Activated T-helper 2 cell treated with anti-CD3 and anti-CD28 coated beads, Interferon-gamma antibody, Interleukin-2, Interleukin-4, amounts not matched to agents 10 μg/mL and 5 μg/mL and 100 μg/mL, durations not matched to agents 14 hours and 24 hours and 36 hours (primary cell): Measurements from ENCODE around the gene CMTR1. TPM values are rescaled to one million over a fixed set of nuclear protein-coding genes. Genes with fewer than 3 reads are reported as not detected.
"Not testable (repeated sequence)": the region's sequence is repeated elsewhere in the genome, so short reads cannot be mapped to it uniquely, and the experiment has no call there.

Experiments used
- DNase-seq: peaks from one replicate; pipeline ENCODE4 v3.0.0; 2021; ENCODE audit warnings: low spot score
- H3K27ac Mint-ChIP-seq: one replicate; pipeline ENCODE4 v1.8.0; 2021; ENCODE audit warnings: mixed read lengths
- H3K27me3 Mint-ChIP-seq: one replicate; pipeline ENCODE4 v1.8.0; 2021; ENCODE audit warnings: low read depth, mixed read lengths
- H3K36me3 Mint-ChIP-seq: one replicate; pipeline ENCODE4 v1.8.0; 2021; ENCODE audit warnings: low read depth, mixed read lengths
- H3K4me1 Mint-ChIP-seq: one replicate; pipeline ENCODE4 v1.8.0; 2021; ENCODE audit warnings: low read depth, mixed read lengths
- H3K4me3 Mint-ChIP-seq: one replicate; pipeline ENCODE4 v1.8.0; 2021; ENCODE audit warnings: low read depth, mild to moderate bottlenecking, moderate library complexity, mixed read lengths
- H3K9me3 Mint-ChIP-seq: one replicate; pipeline ENCODE4 v1.8.0; 2021; ENCODE audit warnings: mixed read lengths
- intact Hi-C: fragments of 100-400 bp; cut with micrococcal nuclease; formaldehyde crosslinking; loops from one replicate; pipeline ENCODE4 v1.15.1; 2023
- total RNA-seq: library from RNA; stranded (reverse); gene quantifications from 2 replicates; pipeline ENCODE4 v1.2.3, GENCODE V29; 2022

CMTR1 gene
- total RNA-seq, result 51.8 and 55.6 TPM in 2 replicates

- Mint-ChIP-seq H3K27me3 (peaks cover 2% of the 10 kb centered on the region), H3K4me1 (peaks cover 30% of the 10 kb centered on the region), H3K4me3 (peak within 1 kb of the TSS; percentile 95), H3K27ac (peak within 1 kb of the TSS; percentile 99), H3K36me3 (peaks cover 24% of the 10 kb centered on the region), H3K9me3 (no peaks in the 10 kb centered on the region)
- peak; percentile 99 for DNase-seq
- intact Hi-C loops, result loop anchor here (5.0 to 10.0 kb wide), 3 partner anchors 48 to 259 kb away; partner anchors contain the start of gene CCDC167
Measured at GRCh38 chr6:37432916-37433656, at the start of gene CMTR1. Gene CMTR1 (plus strand): TSS chr6:37433221. CDS start chr6:37435630, 2,409 bp downstream.

GRCh38 chr6:37388578-37388977, 44.4 kb upstream of the CMTR1 start:
- intact Hi-C loops, result loop anchor here (10.0 kb wide), 1 partner anchor 46 kb away; the partner anchor contains the start of gene CMTR1
- Mint-ChIP-seq H3K27ac (no peak overlapping the region), H3K4me3 (no peak overlapping the region), H3K4me1 (peaks cover 4% of the 10 kb centered on the region), H3K9me3 (no peaks in the 10 kb centered on the region), H3K36me3 (peaks cover 12% of the 10 kb centered on the region), H3K27me3 (no peaks in the 10 kb centered on the region)
- DNase-seq, result no peak

DNA sequence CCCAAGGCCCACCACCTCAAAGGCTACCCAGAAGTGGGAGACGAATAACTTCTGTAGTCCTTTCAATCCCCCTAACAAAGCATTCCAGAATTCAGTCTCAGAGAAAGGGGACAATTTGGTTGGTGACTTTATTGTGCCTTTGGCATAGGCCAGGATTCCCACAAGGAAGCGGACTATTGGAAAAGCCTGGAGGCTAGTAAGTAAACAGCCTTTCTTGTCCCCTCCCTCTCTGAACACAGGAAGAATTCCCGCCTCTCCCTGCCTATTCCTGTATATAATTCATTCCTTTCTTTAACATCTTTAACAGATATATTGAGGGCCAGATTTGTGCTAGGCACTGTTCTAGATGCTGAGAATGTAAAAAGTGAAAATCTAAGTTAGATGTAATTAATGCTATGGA, 43.2 kb upstream of the CMTR1 start:
- no peaks in the 10 kb centered on the region for H3K9me3 Mint-ChIP-seq
- H3K4me3 Mint-ChIP-seq, result no peak overlapping the region
- H3K36me3 Mint-ChIP-seq, result peaks cover 12% of the 10 kb centered on the region
- intact Hi-C loops, result loop anchor here (10.0 kb wide), 1 partner anchor 45 kb away; the partner anchor contains the start of gene CMTR1
- H3K4me1 Mint-ChIP-seq, result peaks cover 4% of the 10 kb centered on the region
- no peak for DNase-seq
- no peak overlapping the region for H3K27ac Mint-ChIP-seq
- no peaks in the 10 kb centered on the region for H3K27me3 Mint-ChIP-seq

DNA sequence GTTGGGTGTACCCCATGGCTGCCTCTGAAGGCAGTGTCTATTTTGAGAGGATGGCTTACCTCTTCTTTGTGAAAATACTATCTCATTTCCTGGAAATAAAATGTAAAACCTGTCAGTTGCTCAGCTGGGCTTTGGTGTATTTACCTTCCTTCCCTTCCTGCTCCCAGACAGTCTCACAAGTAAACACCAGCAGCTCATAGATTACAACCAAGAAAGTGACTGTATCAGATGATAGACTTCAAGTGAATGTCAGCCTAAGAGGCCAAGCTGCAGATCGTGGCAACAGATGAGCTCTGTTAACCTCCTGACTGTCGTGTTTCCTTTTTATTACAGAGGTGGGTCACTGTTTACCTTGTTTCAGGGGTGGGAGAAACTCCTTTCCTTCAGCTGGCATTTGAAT, 41.9 kb upstream of the CMTR1 start:
- no peak overlapping the region for H3K27ac Mint-ChIP-seq
- DNase-seq, result no peak
- H3K36me3 Mint-ChIP-seq, result peaks cover 9% of the 10 kb centered on the region
- intact Hi-C loops, result no loop called here
- H3K9me3 Mint-ChIP-seq, result no peaks in the 10 kb centered on the region
- H3K4me1 Mint-ChIP-seq, result peaks cover 4% of the 10 kb centered on the region
- no peak overlapping the region for H3K4me3 Mint-ChIP-seq
- H3K27me3 Mint-ChIP-seq, result no peaks in the 10 kb centered on the region

DNA sequence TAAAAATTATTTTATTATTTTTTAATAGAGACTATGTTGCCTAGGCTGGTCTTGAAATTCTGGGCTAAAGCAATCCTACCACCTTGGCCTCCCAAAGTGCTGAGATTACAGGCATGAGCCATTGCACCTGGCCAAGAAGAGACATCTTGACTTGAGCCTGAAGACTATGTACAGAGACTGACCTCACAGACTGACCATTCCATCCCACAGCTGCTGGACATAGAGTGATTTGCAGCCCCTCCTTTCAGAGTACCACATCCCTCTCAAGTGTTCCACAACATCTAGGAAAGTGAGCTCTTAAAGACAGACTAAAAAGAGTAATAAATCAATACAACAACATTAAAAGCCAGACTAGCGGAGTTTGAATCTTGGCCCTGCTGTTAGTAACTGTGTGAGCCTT, 40.2 kb upstream of the CMTR1 start:
- Mint-ChIP-seq H3K27me3 (no peaks in the 10 kb centered on the region), H3K4me1 (peaks cover 4% of the 10 kb centered on the region), H3K4me3 (no peak overlapping the region), H3K9me3 (no peaks in the 10 kb centered on the region), H3K36me3 (peaks cover 6% of the 10 kb centered on the region), H3K27ac (no peak overlapping the region)
- no peak for DNase-seq
- intact Hi-C loops, result no loop called here

DNA sequence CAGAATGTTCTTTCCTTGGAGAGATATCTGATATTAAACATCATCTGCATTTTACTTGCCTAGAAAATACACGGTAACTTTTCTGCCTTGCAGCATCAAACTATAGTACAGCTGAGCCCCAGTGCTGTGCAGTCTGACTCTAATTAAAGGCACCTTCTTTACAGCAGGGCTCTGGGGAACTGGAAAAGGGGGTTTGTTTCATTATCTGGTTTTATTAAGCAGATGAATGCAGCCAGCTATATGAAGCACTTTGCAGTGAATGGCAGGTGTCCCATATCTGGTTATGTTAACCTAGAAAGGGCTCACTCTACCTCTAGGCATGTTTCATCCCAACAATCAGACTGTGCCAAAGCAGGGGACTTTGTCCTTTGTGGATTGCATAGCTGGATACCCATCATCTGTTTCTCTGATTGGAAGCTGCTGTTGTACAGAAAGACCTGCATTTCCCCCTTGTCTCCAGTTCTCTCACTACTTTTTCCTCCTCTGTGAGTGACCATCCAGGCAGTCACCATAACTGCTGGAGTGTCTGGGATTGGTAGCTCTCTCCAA, 39.6 kb upstream of the CMTR1 start:
- DNase-seq, result no peak
- Mint-ChIP-seq H3K27me3 (no peaks in the 10 kb centered on the region), H3K4me1 (peaks cover 4% of the 10 kb centered on the region), H3K27ac (no peak overlapping the region), H3K4me3 (no peak overlapping the region), H3K36me3 (peaks cover 6% of the 10 kb centered on the region), H3K9me3 (no peaks in the 10 kb centered on the region)
- intact Hi-C loops, result no loop called here

DNA sequence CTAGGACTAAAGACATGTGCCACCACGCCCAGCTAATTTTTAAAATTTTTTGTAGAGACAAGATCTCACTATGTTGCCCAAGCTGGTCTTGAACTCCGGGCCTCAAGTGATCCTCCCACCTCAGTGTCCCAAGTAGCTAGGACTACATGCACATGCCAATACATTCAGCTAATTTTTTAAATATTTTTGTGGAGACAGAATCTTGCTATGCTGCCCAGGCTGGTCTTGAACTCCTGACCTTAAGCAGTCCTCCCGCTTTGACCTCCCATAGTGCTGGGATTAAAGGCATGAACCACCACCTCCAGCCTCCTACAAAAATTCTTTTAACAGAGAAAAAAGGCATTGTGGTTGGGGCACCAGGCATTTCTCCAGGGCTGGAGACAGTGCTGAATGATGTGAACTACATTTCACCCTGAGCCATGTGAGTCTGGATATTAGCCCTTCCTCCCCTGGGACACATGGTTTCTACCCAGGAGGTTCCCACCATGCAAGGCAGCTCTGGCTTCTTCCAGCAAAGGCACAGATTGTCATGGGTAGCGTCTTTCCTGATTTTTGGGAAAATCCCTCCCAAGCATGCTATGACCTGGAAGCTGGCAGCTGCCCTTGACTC, 36.3 kb upstream of the CMTR1 start:
- H3K27me3 Mint-ChIP-seq, result peaks cover 11% of the 10 kb centered on the region
- no peaks in the 10 kb centered on the region for H3K9me3 Mint-ChIP-seq
- intact Hi-C loops, result no loop called here
- no peak for DNase-seq
- H3K4me1 Mint-ChIP-seq, result no peaks in the 10 kb centered on the region
- no peak overlapping the region for H3K27ac Mint-ChIP-seq
- no peak overlapping the region for H3K4me3 Mint-ChIP-seq
- no peaks in the 10 kb centered on the region for H3K36me3 Mint-ChIP-seq

- Mint-ChIP-seq H3K4me1 (no peaks in the 10 kb centered on the region), H3K27me3 (peaks cover 18% of the 10 kb centered on the region), H3K36me3 (no peaks in the 10 kb centered on the region), H3K4me3 (no peak overlapping the region), H3K27ac (no peak overlapping the region), H3K9me3 (no peaks in the 10 kb centered on the region)
- intact Hi-C loops, result no loop called here
- no peak for DNase-seq
Measured at GRCh38 chr6:37399131-37399530, 33.9 kb upstream of the CMTR1 start.

- H3K9me3 Mint-ChIP-seq, result no peaks in the 10 kb centered on the region
- DNase-seq, result no peak
- no peaks in the 10 kb centered on the region for H3K36me3 Mint-ChIP-seq
- H3K27ac Mint-ChIP-seq, result no peak overlapping the region
- no peak overlapping the region for H3K4me3 Mint-ChIP-seq
- H3K4me1 Mint-ChIP-seq, result no peaks in the 10 kb centered on the region
- intact Hi-C loops, result no loop called here
- peaks cover 21% of the 10 kb centered on the region for H3K27me3 Mint-ChIP-seq
Measured at GRCh38 chr6:37399795-37400490, 33.1 kb upstream of the CMTR1 start.

- peaks cover 21% of the 10 kb centered on the region for H3K27me3 Mint-ChIP-seq
- H3K27ac Mint-ChIP-seq, H3K9me3 Mint-ChIP-seq, DNase-seq, H3K4me3 Mint-ChIP-seq, intact Hi-C loops, H3K4me1 Mint-ChIP-seq, H3K36me3 Mint-ChIP-seq: not testable (repeated sequence)
Measured at GRCh38 chr6:37401658-37402057, 31.4 kb upstream of the CMTR1 start.

- DNase-seq, result no peak
- Mint-ChIP-seq H3K27me3 (peaks cover 30% of the 10 kb centered on the region), H3K4me1 (no peaks in the 10 kb centered on the region), H3K9me3 (no peaks in the 10 kb centered on the region), H3K36me3 (no peaks in the 10 kb centered on the region), H3K27ac (no peak overlapping the region), H3K4me3 (no peak overlapping the region)
- intact Hi-C loops, result no loop called here
Measured at GRCh38 chr6:37406726-37407341, 26.2 kb upstream of the CMTR1 start.

- Mint-ChIP-seq H3K4me3 (no peak overlapping the region), H3K36me3 (no peaks in the 10 kb centered on the region), H3K27me3 (peaks cover 29% of the 10 kb centered on the region), H3K4me1 (no peaks in the 10 kb centered on the region), H3K9me3 (no peaks in the 10 kb centered on the region), H3K27ac (no peak overlapping the region)
- DNase-seq, result no peak
- intact Hi-C loops, result no loop called here
Measured at GRCh38 chr6:37407948-37408347, 25.1 kb upstream of the CMTR1 start.
